Stimulated activated CD4-positive, alpha-beta T cell treated with anti-CD3 and anti-CD28 coated beads, Interleukin-12 subunit alpha, Interleukin-12 subunit beta, amount 100 ng/mL, for 48 hours (primary cell): Measurements from ENCODE around the gene ARHGAP6.
A peak's percentile ranks its signal among the peaks of the same experiment; 100 is the strongest.
"Not testable (repeated sequence)": the region's sequence is repeated elsewhere in the genome, so short reads cannot be mapped to it uniquely, and the experiment has no call there.

Source experiments
- DNase-seq, 3 donors: peaks; one replicate each; pipeline ENCODE4 v3.0.0-alpha.2; 2020; ENCODE audit warnings: low read depth in 2 of 3, low spot score in 1 of 3

The ARHGAP6 gene

GRCh38 chrX:11401966-11402365, 263.8 kb downstream of the ARHGAP6 start:
- DNase-seq = no peak

GRCh38 chrX:11399489-11400094, 266.1 kb downstream of the ARHGAP6 start:
- no peak for DNase-seq

- DNase-seq = no peak
Measured at GRCh38 chrX:11398785-11399184, 266.9 kb downstream of the ARHGAP6 start.

- DNase-seq = no peak
Measured at GRCh38 chrX:11398139-11398538, 267.6 kb downstream of the ARHGAP6 start.

- no peak for DNase-seq
Measured at GRCh38 chrX:11397680-11398079, 268.0 kb downstream of the ARHGAP6 start.

- DNase-seq = no peak
Measured at GRCh38 chrX:11395859-11396258, 269.9 kb downstream of the ARHGAP6 start.

- DNase-seq = no peak
Measured at GRCh38 chrX:11393949-11394654, 271.6 kb downstream of the ARHGAP6 start.

GRCh38 chrX:11386812-11387211, 278.9 kb downstream of the ARHGAP6 start:
- no peak for DNase-seq

GRCh38 chrX:11386001-11386523, 279.7 kb downstream of the ARHGAP6 start:
- no peak for DNase-seq

GRCh38 chrX:11382930-11383329, 282.8 kb downstream of the ARHGAP6 start:
- DNase-seq = no peak

GRCh38 chrX:11381464-11381863, 284.3 kb downstream of the ARHGAP6 start:
- DNase-seq = peak in 1 of 3 donors; percentile 12

- DNase-seq = no peak
Measured at GRCh38 chrX:11380187-11380844, 285.4 kb downstream of the ARHGAP6 start.

- no peak for DNase-seq
Measured at GRCh38 chrX:11376163-11376562, 289.6 kb downstream of the ARHGAP6 start.

GRCh38 chrX:11375614-11376119, 290.1 kb downstream of the ARHGAP6 start:
- DNase-seq = no peak

- no peak for DNase-seq
Measured at GRCh38 chrX:11374570-11374969, 291.1 kb downstream of the ARHGAP6 start.

GRCh38 chrX:11371106-11371505, 294.6 kb downstream of the ARHGAP6 start:
- DNase-seq = no peak

- DNase-seq = no peak
Measured at GRCh38 chrX:11367609-11368430, 297.9 kb downstream of the ARHGAP6 start.

GRCh38 chrX:11366998-11367595, 298.6 kb downstream of the ARHGAP6 start:
- DNase-seq = no peak

GRCh38 chrX:11365426-11365825, 300.3 kb downstream of the ARHGAP6 start:
- no peak for DNase-seq

GRCh38 chrX:11364835-11365234, 300.9 kb downstream of the ARHGAP6 start:
- DNase-seq = no peak

- not testable (repeated sequence) for DNase-seq
Measured at GRCh38 chrX:11363825-11364224, 301.9 kb downstream of the ARHGAP6 start.
